ENCODE results near the gene MEX3D. TPM values are rescaled to one million over a fixed set of nuclear protein-coding genes. Genes with fewer than 3 reads are reported as not detected.

MEX3D gene
- total RNA-seq, 1 donor from 2014 or later = 52.1 TPM

DNA sequence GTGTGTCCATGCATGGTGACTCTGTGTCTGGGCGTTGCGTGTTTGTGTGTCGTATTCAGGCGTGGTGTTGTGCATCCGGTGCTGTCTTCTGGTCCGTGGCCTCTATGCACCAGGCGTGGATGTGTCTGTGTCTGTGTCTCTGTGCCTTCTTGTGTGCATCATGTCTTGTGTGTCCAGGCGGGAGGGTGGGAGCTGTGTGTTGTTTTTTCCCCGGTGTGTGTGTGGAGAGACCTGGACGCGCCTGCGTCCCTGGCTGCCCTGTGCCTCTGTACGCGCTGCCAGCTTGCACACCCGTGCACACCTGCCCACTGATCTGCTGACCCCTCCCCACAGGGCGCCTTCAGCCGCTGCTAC is 43.2 kb downstream of the MEX3D start:
- H3K27ac Mint-ChIP-seq (ENCODE audit: unreplicated experiment) = no peak overlapping the region
- H3K36me3 Mint-ChIP-seq (ENCODE audit: low read depth, unreplicated experiment) = peaks cover 1% of the 10 kb centered on the region
- Histone ChIP-seq H3K79me2 (ENCODE audit: insufficient read depth, low read length) (no peaks in the 10 kb centered on the region), H3K4me1 (ENCODE audit: insufficient read depth, low read length) (no peaks in the 10 kb centered on the region), H3K4me2 (ENCODE audit: low read length) (no peak overlapping the region), H3K9ac (ENCODE audit: low read length) (no peak overlapping the region), H3K27me3 (ENCODE audit: insufficient read depth, low read length) (peaks cover 27% of the 10 kb centered on the region), H3K36me3 (ENCODE audit: insufficient read depth, low read length) (no peaks in the 10 kb centered on the region), H3K27ac (ENCODE audit: low read depth, low read length) (no peak overlapping the region), H3K9me3 (ENCODE audit: insufficient read depth, low read depth, low read length) (peaks cover 3% of the 10 kb centered on the region), H2AFZ (ENCODE audit: low read depth, low read length) (no peak overlapping the region), H3K4me3 (ENCODE audit: insufficient read depth, low read depth, low read length) (no peak overlapping the region), H4K20me1 (ENCODE audit: insufficient read depth, low read length) (peaks cover 7% of the 10 kb centered on the region)
- H3K4me3 Mint-ChIP-seq (ENCODE audit: unreplicated experiment) = no peak overlapping the region
- peaks cover 45% of the 10 kb centered on the region for H3K27me3 Mint-ChIP-seq (ENCODE audit: low read depth, unreplicated experiment)
- TF ChIP-seq, protein P1, sequence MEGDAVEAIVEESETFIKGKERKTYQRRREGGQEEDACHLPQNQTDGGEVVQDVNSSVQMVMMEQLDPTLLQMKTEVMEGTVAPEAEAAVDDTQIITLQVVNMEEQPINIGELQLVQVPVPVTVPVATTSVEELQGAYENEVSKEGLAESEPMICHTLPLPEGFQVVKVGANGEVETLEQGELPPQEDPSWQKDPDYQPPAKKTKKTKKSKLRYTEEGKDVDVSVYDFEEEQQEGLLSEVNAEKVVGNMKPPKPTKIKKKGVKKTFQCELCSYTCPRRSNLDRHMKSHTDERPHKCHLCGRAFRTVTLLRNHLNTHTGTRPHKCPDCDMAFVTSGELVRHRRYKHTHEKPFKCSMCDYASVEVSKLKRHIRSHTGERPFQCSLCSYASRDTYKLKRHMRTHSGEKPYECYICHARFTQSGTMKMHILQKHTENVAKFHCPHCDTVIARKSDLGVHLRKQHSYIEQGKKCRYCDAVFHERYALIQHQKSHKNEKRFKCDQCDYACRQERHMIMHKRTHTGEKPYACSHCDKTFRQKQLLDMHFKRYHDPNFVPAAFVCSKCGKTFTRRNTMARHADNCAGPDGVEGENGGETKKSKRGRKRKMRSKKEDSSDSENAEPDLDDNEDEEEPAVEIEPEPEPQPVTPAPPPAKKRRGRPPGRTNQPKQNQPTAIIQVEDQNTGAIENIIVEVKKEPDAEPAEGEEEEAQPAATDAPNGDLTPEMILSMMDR (IDR thresholded peaks at IDR 0.05; ENCODE audit: insufficient read depth, low read depth, low read length) = no peak
- TF ChIP-seq EZH2 (IDR thresholded peaks at IDR 0.05; ENCODE audit: insufficient read depth, low read length) = no peak
- FAIRE-seq (no peak), DNase-seq (ENCODE audit: low read depth) (no peak)
- H3K4me1 Mint-ChIP-seq (ENCODE audit: low read depth, unreplicated experiment) = no peaks in the 10 kb centered on the region
- H3K9me3 Mint-ChIP-seq (ENCODE audit: unreplicated experiment) = peaks cover 4% of the 10 kb centered on the region

GRCh38 chr19:1524287-1524971 is 43.7 kb downstream of the MEX3D start:
- Mint-ChIP-seq H3K27ac (ENCODE audit: unreplicated experiment) (no peak overlapping the region), H3K4me1 (ENCODE audit: low read depth, unreplicated experiment) (no peaks in the 10 kb centered on the region), H3K9me3 (ENCODE audit: unreplicated experiment) (peaks cover 4% of the 10 kb centered on the region), H3K4me3 (ENCODE audit: unreplicated experiment) (peak overlapping the region; percentile 76), H3K27me3 (ENCODE audit: low read depth, unreplicated experiment) (peaks cover 45% of the 10 kb centered on the region), H3K36me3 (ENCODE audit: low read depth, unreplicated experiment) (no peaks in the 10 kb centered on the region)
- peaks cover 7% of the 10 kb centered on the region for H4K20me1 ChIP-seq (ENCODE audit: insufficient read depth, low read length)
- peaks cover 27% of the 10 kb centered on the region for H3K27me3 ChIP-seq (ENCODE audit: insufficient read depth, low read length)
- H3K4me3 ChIP-seq (ENCODE audit: insufficient read depth, low read depth, low read length) = no peak overlapping the region
- H3K79me2 ChIP-seq (ENCODE audit: insufficient read depth, low read length) = no peaks in the 10 kb centered on the region
- H3K4me1 ChIP-seq (ENCODE audit: insufficient read depth, low read length) = no peaks in the 10 kb centered on the region
- peaks cover 3% of the 10 kb centered on the region for H3K9me3 ChIP-seq (ENCODE audit: insufficient read depth, low read depth, low read length)
- no peak overlapping the region for H3K9ac ChIP-seq (ENCODE audit: low read length)
- no peak overlapping the region for H3K27ac ChIP-seq (ENCODE audit: low read depth, low read length)
- no peak overlapping the region for H2AFZ ChIP-seq (ENCODE audit: low read depth, low read length)
- peak overlapping the region; percentile 50 for H3K4me2 ChIP-seq (ENCODE audit: low read length)
- DNase-seq (ENCODE audit: low read depth) (no peak), FAIRE-seq (no peak)
- TF ChIP-seq, protein P1 (IDR thresholded peaks at IDR 0.05; ENCODE audit: insufficient read depth, low read depth, low read length) = no peak
- peak; percentile 84 for TF ChIP-seq EZH2 (IDR thresholded peaks at IDR 0.05; ENCODE audit: insufficient read depth, low read length)
- no peaks in the 10 kb centered on the region for H3K36me3 ChIP-seq (ENCODE audit: insufficient read depth, low read length)
